Heart right ventricle (tissue), 16 donors: ENCODE results near the gene HCAR1. TPM values are rescaled to one million over a fixed set of nuclear protein-coding genes. Genes with fewer than 3 reads are reported as not detected.

Source experiments
- ATAC-seq, 8 donors: fragments of 200-7000 bp; cut with Tn5 transposase; one replicate each; pipeline ENCODE4 v1.9.1; 2020; ENCODE audit warnings: mild to moderate bottlenecking in 8 of 8, moderate library complexity in 8 of 8, moderate number of reproducible peaks in 1 of 8
- DNase-seq, 2 donors: peaks; one replicate each; pipeline ENCODE4 v3.0.0-alpha.2; 2020
- H3K27ac ChIP-seq, 10 donors: fragments of 200-600 bp; sonication (generic) in 2 of 10; one replicate each; pipeline versions ENCODE4 v1.5.0 to v1.8.0; 2020 to 2022; ENCODE audit warnings: mild to moderate bottlenecking in 3 of 10
- H3K27me3 ChIP-seq, 7 donors: fragments of 200-600 bp; one replicate each; pipeline ENCODE4 v1.8.0; 2021 to 2022; ENCODE audit warnings: mild to moderate bottlenecking in 2 of 7
- H3K36me3 ChIP-seq, 9 donors: fragments of 200-600 bp; sonication (generic) in 1 of 9; one replicate each; pipeline versions ENCODE4 v1.5.0 to v1.8.0; 2020 to 2022; ENCODE audit warnings: mild to moderate bottlenecking in 2 of 9
- H3K4me1 ChIP-seq, 9 donors: fragments of 200-600 bp; sonication (generic) in 1 of 9; one replicate each; pipeline versions ENCODE4 v1.5.0 to v1.8.0; 2020 to 2022; ENCODE audit warnings: mild to moderate bottlenecking in 4 of 9
- H3K4me3 ChIP-seq, 10 donors: fragments of 200-600 bp; sonication (generic) in 2 of 10; one replicate each; pipeline versions ENCODE4 v1.5.0 to v1.8.0; 2020 to 2022; ENCODE audit warnings: mild to moderate bottlenecking in 7 of 10, moderate library complexity in 2 of 10
- H3K9me3 ChIP-seq, 11 donors: fragments of 200-600 bp in 10 of 11; sonication (generic) in 2 of 11; one replicate each; pipeline versions ENCODE4 v1.5.0 to v1.8.0; 2013 to 2022; ENCODE audit warnings: mild to moderate bottlenecking in 2 of 11, control low read depth in 1 of 11, moderate library complexity in 1 of 11
- WGBS, 2 donors: extraction: QIAGEN DNeasy Blood & Tissue Kit; methylation state at CpG; one replicate each; pipeline ENCODE4 v1.1.7; 2013; ENCODE audit warnings: inconsistent platforms in 1 of 2; 5-methylcytosine and 5-hydroxymethylcytosine counted together
- intact Hi-C, 10 donors: fragments of 100-400 bp; cut with DNase I; formaldehyde crosslinking; loops; one replicate each; pipeline versions ENCODE4 v1.11.1 to v1.14.2; 2022
- polyA plus RNA-seq, 2 donors: library from polyadenylated mRNA; stranded (reverse); fragments of 200-250 nt; gene quantifications; one replicate each; pipeline ENCODE4 v1.2.3, GENCODE V29; 2013
- total RNA-seq, 10 donors: library from RNA; stranded (reverse); fragmentation: NEBNext Ultra II Directional in 3 of 10; extraction: Animal tissue kit (Norgen Biotek cat#: 25700) in 3 of 10; gene quantifications; one replicate each; pipeline versions ENCODE4 v1.2.1 to v1.2.4, GENCODE V29; 2021 to 2023
- TF ChIP-seq, protein P1 (sequence below), 9 donors: fragments of 200-600 bp; sonication (generic) in 2 of 9; IDR thresholded peaks; one replicate each; pipeline versions ENCODE4 v1.5.0 to v1.8.0; 2021 to 2022; ENCODE audit warnings: antibody characterized with exemption in 9 of 9, mild to moderate bottlenecking in 5 of 9, moderate library complexity in 1 of 9
- donor health status: Arrhythmogenic right ventricular cardiomyopathy.
- donor health status: ischemic (EF 13 %, LVEDD 7.1; RV severe dilation, severe dysfunction).
- donor health status: healthy with polysubstance abuse.
- donor health status: DM: no; HTN: yes; CAD: no.
- donor health status: DM: no; HTN: no; CAD: no.
- donor health status: ischemic (EF 25% LVEDD 6.9; RV normal size, moderate dysfunction).
- donor health status: ischemic (EF 25% LVEDD 5.7; RV mildly dilated, moderate dysfunction).
- donor health status: healthy.
- donor health status: DM: yes; HTN: yes; CAD: no.
- donor health status: Ischemic cardiomyopathy.
- donor health status: ischemic (EF 35%, LVEDD 5.7; RV mildly dilated, moderate dysfunction).
- donor health status: nonischemic (EF 11% LVEDD 7.7; RV severe dilation, severe dysfunction).
- donor health status: DM: yes; HTN: yes; CAD: no.
- donor health status: PGD.
- donor health status: ischemic (EF 29% LVEDD 5.4; RV normal size, mild dysfunction).
- donor health status: nonischemic (EF 23%, LVEDD 6.1; RV moderate dilation, normal function).

Gene HCAR1
- total and polyA plus RNA-seq, 12 donors: 0.04 to 0.28 (median 0.08) TPM; not detected in 3

- ATAC-seq: no peak
- WGBS, 2 donors: 79 to 84% methylated on average over 3 of the region's 3 CpGs
- Histone ChIP-seq H3K27me3 (no peaks in the 10 kb centered on the region), H3K4me1 (no peaks in the 10 kb centered on the region), H3K9me3 (no peaks in the 10 kb centered on the region), H3K36me3 (no peaks in the 10 kb centered on the region), H3K4me3 (no peak overlapping the region), H3K27ac (no peak overlapping the region)
- TF ChIP-seq, protein P1, sequence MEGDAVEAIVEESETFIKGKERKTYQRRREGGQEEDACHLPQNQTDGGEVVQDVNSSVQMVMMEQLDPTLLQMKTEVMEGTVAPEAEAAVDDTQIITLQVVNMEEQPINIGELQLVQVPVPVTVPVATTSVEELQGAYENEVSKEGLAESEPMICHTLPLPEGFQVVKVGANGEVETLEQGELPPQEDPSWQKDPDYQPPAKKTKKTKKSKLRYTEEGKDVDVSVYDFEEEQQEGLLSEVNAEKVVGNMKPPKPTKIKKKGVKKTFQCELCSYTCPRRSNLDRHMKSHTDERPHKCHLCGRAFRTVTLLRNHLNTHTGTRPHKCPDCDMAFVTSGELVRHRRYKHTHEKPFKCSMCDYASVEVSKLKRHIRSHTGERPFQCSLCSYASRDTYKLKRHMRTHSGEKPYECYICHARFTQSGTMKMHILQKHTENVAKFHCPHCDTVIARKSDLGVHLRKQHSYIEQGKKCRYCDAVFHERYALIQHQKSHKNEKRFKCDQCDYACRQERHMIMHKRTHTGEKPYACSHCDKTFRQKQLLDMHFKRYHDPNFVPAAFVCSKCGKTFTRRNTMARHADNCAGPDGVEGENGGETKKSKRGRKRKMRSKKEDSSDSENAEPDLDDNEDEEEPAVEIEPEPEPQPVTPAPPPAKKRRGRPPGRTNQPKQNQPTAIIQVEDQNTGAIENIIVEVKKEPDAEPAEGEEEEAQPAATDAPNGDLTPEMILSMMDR (IDR thresholded peaks at IDR 0.05): no peak
- DNase-seq: no peak
- intact Hi-C loops: no loop called here
These were observed 39.1 kb downstream of the HCAR1 start for GRCh38 chr12:122691566-122691965.

DNA sequence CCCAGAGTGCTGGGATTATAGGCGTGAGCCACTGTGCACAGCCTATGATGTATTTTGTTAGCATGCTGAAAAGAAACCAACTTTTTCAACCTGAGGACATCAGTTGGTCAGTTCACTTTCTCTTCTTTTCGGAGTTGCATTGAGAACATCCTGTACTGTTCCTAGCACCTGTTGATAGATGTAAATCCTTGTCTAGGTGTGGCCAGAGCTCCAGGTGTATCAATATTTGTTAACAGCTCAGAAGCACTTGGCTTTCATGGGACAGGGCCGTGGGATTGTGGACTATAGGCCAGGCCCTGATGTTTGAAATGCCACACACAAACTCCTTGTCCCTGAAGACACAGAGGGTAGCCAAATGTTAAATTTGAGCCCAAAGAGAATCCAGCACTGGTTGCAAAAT, 42.4 kb downstream of the HCAR1 start:
- ATAC-seq: no peak
- no peak for DNase-seq
- 91 to 94% methylated on average over 3 of the region's 3 CpGs for WGBS, 2 donors
- Histone ChIP-seq H3K27ac (no peak overlapping the region), H3K36me3 (no peaks in the 10 kb centered on the region), H3K9me3 (no peaks in the 10 kb centered on the region), H3K27me3 (no peaks in the 10 kb centered on the region), H3K4me1 (no peaks in the 10 kb centered on the region), H3K4me3 (no peak overlapping the region)
- TF ChIP-seq, protein P1 (IDR thresholded peaks at IDR 0.05): no peak
- intact Hi-C loops: no loop called here

GRCh38 chr12:122687086-122687485, 43.6 kb downstream of the HCAR1 start:
- Histone ChIP-seq H3K9me3 (no peaks in the 10 kb centered on the region), H3K36me3 (no peaks in the 10 kb centered on the region), H3K27me3 (no peaks in the 10 kb centered on the region), H3K4me3 (no peak overlapping the region), H3K27ac (no peak overlapping the region), H3K4me1 (peaks cover 0 to 3% (median 0%) of the 10 kb centered on the region in 9 donors)
- 25 to 44% methylated on average over 5 of the region's 5 CpGs for WGBS, 2 donors
- no peak for DNase-seq
- intact Hi-C loops: no loop called here
- ATAC-seq: no peak
- TF ChIP-seq, protein P1 (IDR thresholded peaks at IDR 0.05): no peak

DNA sequence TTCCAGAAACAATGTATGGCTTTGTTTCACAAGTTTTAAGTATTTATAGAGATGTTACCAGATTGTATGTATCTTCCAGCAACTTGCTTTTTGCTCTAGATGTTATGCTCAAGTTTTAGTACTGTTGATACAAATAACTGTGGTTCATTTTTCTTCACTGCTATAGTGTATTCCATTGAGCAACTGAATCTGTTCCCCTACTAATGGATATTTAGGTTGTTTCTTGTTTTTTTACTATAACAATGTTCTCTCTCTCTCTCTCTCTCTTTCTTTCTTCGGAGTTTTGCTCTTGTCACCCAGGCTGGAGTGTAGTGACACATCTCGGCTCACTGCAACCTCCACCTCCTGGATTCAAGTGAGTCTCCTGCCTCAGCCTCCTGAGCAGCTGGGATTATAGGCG, 44.1 kb downstream of the HCAR1 start:
- Histone ChIP-seq H3K36me3 (no peaks in the 10 kb centered on the region), H3K4me1 (peaks cover 0 to 8% (median 0%) of the 10 kb centered on the region in 9 donors), H3K4me3 (no peak overlapping the region), H3K27me3 (no peaks in the 10 kb centered on the region), H3K27ac (no peak overlapping the region), H3K9me3 (no peaks in the 10 kb centered on the region)
- TF ChIP-seq, protein P1 (IDR thresholded peaks at IDR 0.05): no peak
- WGBS, 2 donors: 90 to 92% methylated on average over 3 of the region's 3 CpGs
- no peak for ATAC-seq
- no peak for DNase-seq
- intact Hi-C loops: no loop called here
